Sigmoid colon (tissue), 7 donors: ENCODE measurements around the gene ALG9. TPM values are rescaled to one million over a fixed set of nuclear protein-coding genes. Genes with fewer than 3 reads are reported as not detected.

Source experiments
- DNase-seq: peaks from one replicate; pipeline ENCODE4 v3.0.0-alpha.2; 2019
- H3K27ac ChIP-seq, 4 donors: fragments of 200-600 bp; sonication (generic); one replicate each; pipeline ENCODE4 v1.5.1; 2016 to 2019; ENCODE audit warnings: mild to moderate bottlenecking in 1 of 4
- H3K27me3 ChIP-seq, 3 donors: fragments of 200-600 bp; sonication (generic); one replicate each; pipeline ENCODE4 v1.5.1; 2019; ENCODE audit warnings: mild to moderate bottlenecking in 1 of 3
- H3K36me3 ChIP-seq, 4 donors: fragments of 200-600 bp; sonication (generic); one replicate each; pipeline ENCODE4 v1.5.1; 2016 to 2019
- H3K4me1 ChIP-seq, 4 donors: fragments of 200-600 bp; sonication (generic); one replicate each; pipeline ENCODE4 v1.5.1; 2017 to 2019
- H3K4me3 ChIP-seq, 4 donors: fragments of 200-600 bp; sonication (generic); one replicate each; pipeline ENCODE4 v1.5.1; 2017 to 2019; ENCODE audit warnings: mild to moderate bottlenecking in 2 of 4, moderate library complexity in 1 of 4
- H3K9me3 ChIP-seq, 4 donors: fragments of 200-600 bp in 3 of 4; sonication (generic) in 3 of 4; one replicate each; pipeline versions ENCODE4 v1.5.1 to v1.6.1; 2013 to 2019
- CTCF ChIP-seq, 4 experiments: fragments of 450-650 bp in 3 of 4; fragments of 200-600 bp in 1 of 4; IDR thresholded peaks; one replicate each; pipeline ENCODE4 v1.5.1; 2016 to 2019; ENCODE audit warnings: antibody characterized with exemption in 4 of 4, mild to moderate bottlenecking in 3 of 4, moderate library complexity in 2 of 4
- EP300 ChIP-seq, 4 donors: sonication (generic); formaldehyde crosslinking; IDR thresholded peaks; one replicate each; pipeline ENCODE4 v1.6.1; 2017; ENCODE audit warnings: antibody characterized with exemption in 4 of 4
- POLR2A ChIP-seq, 2 donors: fragments of 450-650 bp; IDR thresholded peaks; one replicate each; pipeline ENCODE4 v1.6.1; 2016; ENCODE audit warnings: antibody characterized with exemption in 2 of 2, mild to moderate bottlenecking in 2 of 2, moderate library complexity in 2 of 2
- POLR2AphosphoS5 ChIP-seq, 4 donors: sonication (generic); formaldehyde crosslinking; IDR thresholded peaks; one replicate each; pipeline ENCODE4 v1.6.1; 2017; ENCODE audit warnings: antibody characterized with exemption in 4 of 4
- WGBS, 2 donors: extraction: QIAGEN DNeasy Blood & Tissue Kit; methylation state at CpG; one replicate each; pipeline ENCODE4 v1.1.7; 2013; 5-methylcytosine and 5-hydroxymethylcytosine counted together
- intact Hi-C: fragments of 100-400 bp; cut with DNase I; formaldehyde crosslinking; loops from one replicate; pipeline ENCODE4 v1.15.1; 2023
- polyA plus RNA-seq, 3 donors: library from polyadenylated mRNA; stranded (reverse); fragments of 200-250 nt; gene quantifications; one replicate each; pipeline ENCODE4 v1.2.3, GENCODE V29; 2013
- total RNA-seq, 4 donors: library from RNA; depleted of rRNA; stranded (reverse); fragments of >200 nt; gene quantifications; one replicate each; pipeline ENCODE4 v1.1.0, GENCODE V29; 2016
- donor health status: healthy with polysubstance abuse.
- donor health status: Bipolar disorder and iron deficiency.
- donor health status: healthy.

The ALG9 gene
- total and polyA plus RNA-seq, 7 donors: 6.0 to 40.4 (median 25.5) TPM

- H3K9me3 ChIP-seq: no peaks in the 10 kb centered on the region
- H3K27ac ChIP-seq: peak overlapping the region; percentile 77 to 94 (median 90)
- no peak for DNase-seq
- peaks cover 7 to 32% (median 10%) of the 10 kb centered on the region in 4 donors for H3K36me3 ChIP-seq
- H3K4me3 ChIP-seq: peak overlapping the region; percentile 68 to 93 (median 89)
- TF ChIP-seq EP300 (IDR thresholded peaks at IDR 0.05) (no peak), POLR2AphosphoS5 (IDR thresholded peaks at IDR 0.05) (no peak), POLR2A (IDR thresholded peaks at IDR 0.05) (no peak), CTCF (IDR thresholded peaks at IDR 0.05) (no peak)
- intact Hi-C loops: no loop called here
- H3K27me3 ChIP-seq: no peaks in the 10 kb centered on the region
- WGBS, 2 donors: 1 to 2% methylated on average over 28 of the region's 28 CpGs
- H3K4me1 ChIP-seq: peaks cover 0 to 27% (median 15%) of the 10 kb centered on the region in 4 donors
These were observed 105.9 kb downstream of the ALG9 start for GRCh38 chr11:111765320-111765983.

- peak overlapping the region in 1 of 4 donors; percentile 94 for H3K27ac ChIP-seq
- WGBS, 2 donors: 12 to 59% methylated on average over 1 of the region's 1 CpG
- peak overlapping the region in 1 of 4 donors; percentile 89 for H3K4me3 ChIP-seq
- H3K27me3 ChIP-seq: no peaks in the 10 kb centered on the region
- TF ChIP-seq POLR2AphosphoS5 (IDR thresholded peaks at IDR 0.05): no peak
- TF ChIP-seq CTCF (IDR thresholded peaks at IDR 0.05): no peak
- TF ChIP-seq POLR2A (IDR thresholded peaks at IDR 0.05): no peak
- TF ChIP-seq EP300 (IDR thresholded peaks at IDR 0.05): no peak
- intact Hi-C loops: no loop called here
- H3K4me1 ChIP-seq: peaks cover 0 to 27% (median 15%) of the 10 kb centered on the region in 4 donors
- no peaks in the 10 kb centered on the region for H3K9me3 ChIP-seq
- no peak for DNase-seq
- H3K36me3 ChIP-seq: peaks cover 10 to 41% (median 17%) of the 10 kb centered on the region in 4 donors
These were observed 106.8 kb downstream of the ALG9 start for GRCh38 chr11:111764621-111765020.

- Histone ChIP-seq H3K4me1 (peaks cover 0 to 27% (median 15%) of the 10 kb centered on the region in 4 donors), H3K4me3 (no peak overlapping the region), H3K36me3 (peaks cover 12 to 56% (median 27%) of the 10 kb centered on the region in 4 donors), H3K27ac (no peak overlapping the region), H3K9me3 (no peaks in the 10 kb centered on the region), H3K27me3 (no peaks in the 10 kb centered on the region)
- WGBS, 2 donors: 86 to 89% methylated on average over 3 of the region's 3 CpGs
- DNase-seq: no peak
- intact Hi-C loops: no loop called here
- TF ChIP-seq POLR2A (IDR thresholded peaks at IDR 0.05): no peak
- no peak for TF ChIP-seq POLR2AphosphoS5 (IDR thresholded peaks at IDR 0.05)
- TF ChIP-seq EP300 (IDR thresholded peaks at IDR 0.05): no peak
- no peak for TF ChIP-seq CTCF (IDR thresholded peaks at IDR 0.05)
These were observed 108.3 kb downstream of the ALG9 start for GRCh38 chr11:111762981-111763643.

- Histone ChIP-seq H3K4me1 (peaks cover 0 to 27% (median 15%) of the 10 kb centered on the region in 4 donors), H3K9me3 (no peaks in the 10 kb centered on the region), H3K36me3 (peaks cover 12 to 62% (median 29%) of the 10 kb centered on the region in 4 donors), H3K27me3 (no peaks in the 10 kb centered on the region), H3K27ac (no peak overlapping the region), H3K4me3 (no peak overlapping the region)
- no peak for DNase-seq
- intact Hi-C loops: no loop called here
- 97 to 98% methylated on average over 5 of the region's 5 CpGs for WGBS, 2 donors
- TF ChIP-seq CTCF (IDR thresholded peaks at IDR 0.05) (no peak), POLR2AphosphoS5 (IDR thresholded peaks at IDR 0.05) (no peak), EP300 (IDR thresholded peaks at IDR 0.05) (no peak), POLR2A (IDR thresholded peaks at IDR 0.05) (no peak)
These were observed 108.9 kb downstream of the ALG9 start for GRCh38 chr11:111762526-111762925.
